ENCODE data around the gene GIT2. TPM values are rescaled to one million over a fixed set of nuclear protein-coding genes. Genes with fewer than 3 reads are reported as not detected.

GIT2 gene
- total and polyA plus RNA-seq, 2 of the 8 experiments (the other 6 are each of a cell fraction or from before 2014, with no cell fraction given) = 9.6 to 20.7 TPM

GRCh38 chr12:110004598-110004997 lies 8.4 kb upstream of the GIT2 start (continued):
- TF ChIP-seq CHD7 (IDR thresholded peaks at IDR 0.05; ENCODE audit: insufficient replicate concordance, low read length) (no peak), YY1 (IDR thresholded peaks at IDR 0.05; ENCODE audit: low read depth, low read length) (no peak), JUND (IDR thresholded peaks at IDR 0.05; ENCODE audit: low read length) (no peak), TCF12 (IDR thresholded peaks at IDR 0.05; ENCODE audit: low read depth, low read length) (no peak)
